Panc1 (cell line): ENCODE measurements around the gene MRPS2. TPM values are rescaled to one million over a fixed set of nuclear protein-coding genes. Genes with fewer than 3 reads are reported as not detected.

Source experiments
- ATAC-seq: fragments of 200-7000 bp; cut with Tn5 transposase; 2 replicates; pipeline ENCODE4 v1.9.1; 2020; ENCODE audit warnings: mild to moderate bottlenecking, moderate library complexity
- BruUV-seq: library from RNA; stranded (reverse); fragments of 400-500 nt; replicated peaks from 2 replicates; lab custom pipeline; 2021; lab: Mats Ljungman, UMichigan
- CTCF ChIA-PET: fragments of 300-600 bp; sonication (Branson Sonifier 250); formaldehyde crosslinking; loops from one replicate; lab custom pipeline; 2022; ENCODE audit warnings: antibody characterized with exemption; lab: Charles Lee
- POLR2A ChIA-PET: fragments of 300-600 bp; sonication (Branson Sonifier 250); formaldehyde crosslinking; loops from one replicate; lab custom pipeline; 2022; ENCODE audit warnings: antibody characterized with exemption; lab: Charles Lee
- DNase-seq: peaks from one replicate; pipeline ENCODE4 v3.0.0-alpha.2; 2010; ENCODE audit warnings: low read depth, low spot score
- H3K27ac ChIP-seq: 2 replicates; pipeline ENCODE4 v1.5.1; 2011; ENCODE audit warnings: mild to moderate bottlenecking, low read length, inconsistent platforms
- H3K27me3 ChIP-seq: fragments of 200-500 bp; sonication (Bioruptor generic); 2 replicates; pipeline ENCODE4 v1.6.0; 2014; ENCODE audit warnings: low read length, inconsistent platforms; ENCODE audit not compliant: control insufficient read depth, insufficient read depth
- H3K36me3 ChIP-seq: fragments of 200-500 bp; sonication (Bioruptor generic); 2 replicates; pipeline ENCODE4 v1.5.1; 2014; ENCODE audit warnings: inconsistent platforms, mild to moderate bottlenecking, low read length, moderate library complexity; ENCODE audit not compliant: control insufficient read depth, insufficient read depth
- H3K4me1 ChIP-seq: 2 replicates; pipeline ENCODE4 v1.5.1; 2011; ENCODE audit warnings: inconsistent platforms, mild to moderate bottlenecking, low read length, moderate library complexity; ENCODE audit not compliant: control insufficient read depth, insufficient read depth
- H3K4me3 ChIP-seq, 2 experiments: 2 replicates each; pipeline ENCODE4 v1.5.1; 2011 to 2012; ENCODE audit warnings: low read depth in 2 of 2, low read length in 2 of 2, mild to moderate bottlenecking in 2 of 2, inconsistent platforms in 1 of 2, moderate library complexity in 1 of 2
- H3K9me3 ChIP-seq: fragments of 200-500 bp; sonication (Bioruptor generic); 2 replicates; pipeline ENCODE4 v1.5.1; 2014; ENCODE audit warnings: low read depth, mild to moderate bottlenecking, inconsistent platforms, low read length, moderate library complexity; ENCODE audit not compliant: control insufficient read depth, insufficient read depth
- CTCF ChIP-seq: fragments of 450-650 bp; IDR thresholded peaks from 2 replicates; pipeline ENCODE4 v1.5.1; 2017; ENCODE audit warnings: mild to moderate bottlenecking
- POLR2AphosphoS5 ChIP-seq: IDR thresholded peaks from 2 replicates; pipeline ENCODE4 v1.6.1; 2012; ENCODE audit warnings: mild to moderate bottlenecking, low read depth, low read length, moderate library complexity
- REST ChIP-seq, 2 experiments: IDR thresholded peaks; 2 replicates each; pipeline ENCODE4 v1.6.1; 2011 to 2012; ENCODE audit warnings: low read depth in 2 of 2, control low read depth in 1 of 2, low read length in 1 of 2, mild to moderate bottlenecking in 1 of 2, moderate library complexity in 1 of 2; ENCODE audit not compliant: insufficient read depth in 1 of 2
- SIN3A ChIP-seq: IDR thresholded peaks from 2 replicates; pipeline ENCODE4 v1.6.1; 2012; ENCODE audit warnings: low read depth, mild to moderate bottlenecking, low read length, moderate library complexity, borderline replicate concordance; ENCODE audit not compliant: insufficient read depth
- TCF7L2 ChIP-seq: IDR thresholded peaks from 2 replicates; pipeline ENCODE4 v1.6.1; 2011; ENCODE audit warnings: mild to moderate bottlenecking, low read depth, low read length, inconsistent platforms
- in situ Hi-C: cut with HindIII; loops from 2 replicates; pipeline ENCODE4 v1.10.0; 2016; ENCODE audit warnings: low sequenced_read_pairs, low pct_unique_long_range_greater_than_20kb
- intact Hi-C: fragments of 100-400 bp; cut with micrococcal nuclease; formaldehyde crosslinking; loops from one replicate; pipeline ENCODE4 v1.10.0; 2022; ENCODE audit not compliant: unreplicated experiment
- total RNA-seq: library from RNA; stranded (reverse); gene quantifications from one replicate; pipeline ENCODE4 v1.2.1, GENCODE V29; 2021; ENCODE audit not compliant: unreplicated experiment

The MRPS2 gene
- total RNA-seq, 1 experiment from 2014 or later = 33.5 TPM

- BruUV-seq = no TSS peak
- POLR2A ChIA-PET = interaction anchor here (0.7 kb wide), 1 partner anchor 34 kb away, joined by 3 read pairs; no protein-coding TSS in a partner anchor
- CTCF ChIA-PET = no interaction called here
- H3K27ac ChIP-seq = no peak overlapping the region
- no peaks in the 10 kb centered on the region for H3K27me3 ChIP-seq
- peaks cover 4% of the 10 kb centered on the region; the same call in 1 of the 2 replicates for H3K36me3 ChIP-seq
- no peaks in the 10 kb centered on the region for H3K9me3 ChIP-seq
- intact Hi-C loops = no loop called here
- DNase-seq (no peak), ATAC-seq (peak; percentile 59)
- in situ Hi-C loops = no loop called here
- H3K4me3 ChIP-seq = no peak overlapping the region
- TF ChIP-seq TCF7L2 (no peak), CTCF (peak; percentile 86)
- H3K4me1 ChIP-seq = peaks cover 4% of the 10 kb centered on the region
Observed at GRCh38 chr9:135504262-135505243, 4.1 kb downstream of the MRPS2 start.

GRCh38 chr9:135505406-135506187 is 5.1 kb downstream of the MRPS2 start:
- Histone ChIP-seq H3K4me3 (no peak overlapping the region), H3K36me3 (peaks cover 4% of the 10 kb centered on the region; the same call in 1 of the 2 replicates), H3K27ac (no peak overlapping the region), H3K4me1 (peaks cover 4% of the 10 kb centered on the region), H3K27me3 (no peaks in the 10 kb centered on the region), H3K9me3 (no peaks in the 10 kb centered on the region)
- intact Hi-C loops = no loop called here
- TF ChIP-seq SIN3A (no peak), CTCF (no peak), TCF7L2 (no peak), POLR2AphosphoS5 (no peak), REST (IDR thresholded peaks at IDR 0.05; ENCODE audit: insufficient read depth in 1 of 2, low read depth in 2 of 2, low read length in 1 of 2) (no peak)
- ATAC-seq (no peak), DNase-seq (no peak)
- in situ Hi-C loops = no loop called here
- POLR2A ChIA-PET = no interaction called here
- CTCF ChIA-PET = interaction anchor here (0.5 to 0.7 kb wide), 2 partner anchors 39 to 274 kb away, joined by 4 to 10 read pairs; no protein-coding TSS in a partner anchor
- no TSS peak for BruUV-seq
